GM12865 (cell line): Measurements from ENCODE around the gene SRRM2.

Source experiments
- DNase-seq: peaks from one replicate; pipeline ENCODE4 v3.0.0; 2010; ENCODE audit warnings: low read depth
- H3K4me3 ChIP-seq: 2 replicates; pipeline ENCODE4 v1.5.1; 2011; ENCODE audit warnings: mild to moderate bottlenecking, low read depth, low read length, control low read depth
- CTCF ChIP-seq: IDR thresholded peaks from 2 replicates; pipeline ENCODE4 v1.5.1; 2011; ENCODE audit warnings: low read length, control low read depth, low read depth, inconsistent platforms; ENCODE audit not compliant: insufficient read depth; ENCODE audit errors: missing control alignments

The SRRM2 gene

GRCh38 chr16:2811703-2812471 lies 59.4 kb downstream of the SRRM2 start:
- DNase-seq = no peak
- no peak overlapping the region for H3K4me3 ChIP-seq
- no peak for TF ChIP-seq CTCF

DNA sequence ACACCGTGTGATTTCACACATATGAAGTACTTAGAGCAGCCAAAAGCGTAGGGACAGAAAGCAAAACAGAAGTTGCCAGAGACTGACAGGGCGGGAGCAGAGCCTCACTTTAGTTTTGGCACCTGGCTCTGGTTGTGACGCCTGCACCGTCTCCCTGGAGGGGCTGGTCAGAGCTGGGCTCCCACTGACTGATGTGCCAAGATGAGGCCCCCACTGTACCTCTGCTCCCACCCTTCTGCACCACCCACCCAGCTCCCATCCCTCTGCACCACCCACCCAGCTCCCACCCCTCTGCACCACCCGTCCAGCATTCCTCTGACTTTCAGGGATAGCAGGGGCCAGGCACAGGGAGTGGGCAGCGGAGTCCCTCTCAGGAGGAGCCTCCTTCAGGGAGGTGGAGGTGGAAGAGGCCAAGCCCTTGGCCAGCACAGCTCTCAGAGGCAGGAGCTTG lies 61.4 kb downstream of the SRRM2 start:
- no peak overlapping the region for H3K4me3 ChIP-seq
- no peak for DNase-seq
- no peak for TF ChIP-seq CTCF

DNA sequence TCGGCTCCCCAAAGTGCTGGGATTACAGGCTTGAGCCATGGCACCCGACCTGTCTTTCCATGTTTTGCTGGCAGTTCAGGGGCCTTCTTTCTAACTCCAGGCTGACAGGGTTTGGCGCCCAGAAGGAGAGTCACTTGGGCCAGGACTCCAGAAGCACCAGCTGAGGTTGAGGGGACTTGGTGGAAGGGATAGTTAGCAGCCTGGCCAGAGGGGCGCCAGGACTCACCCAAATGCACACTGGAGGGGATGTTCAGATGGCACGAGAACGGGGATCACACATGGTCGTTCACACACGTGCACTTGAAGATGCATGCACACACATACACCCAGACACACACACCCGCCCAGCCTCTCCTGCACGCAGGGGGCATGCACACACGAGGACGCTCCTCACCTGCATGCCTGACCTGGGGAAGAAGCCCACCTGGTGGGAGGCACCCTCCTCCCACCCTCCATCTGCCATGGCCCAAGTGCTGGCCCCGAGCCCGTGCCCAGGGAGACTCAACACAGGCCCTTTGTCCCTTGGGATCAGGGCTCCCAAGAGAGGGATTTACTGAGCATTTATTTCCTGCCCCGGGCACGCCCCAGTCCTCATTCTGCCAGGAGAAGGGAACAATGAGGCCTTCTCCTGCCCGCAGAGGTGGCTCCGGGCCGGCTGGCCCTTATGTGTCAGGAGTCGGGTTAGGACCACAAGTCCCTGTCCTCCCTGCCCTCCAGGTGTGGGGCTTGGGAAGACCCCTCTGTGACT lies 62.3 kb downstream of the SRRM2 start:
- TF ChIP-seq CTCF = no peak
- no peak for DNase-seq
- no peak overlapping the region for H3K4me3 ChIP-seq

GRCh38 chr16:2815299-2815771 lies 62.9 kb downstream of the SRRM2 start:
- TF ChIP-seq CTCF = no peak
- no peak overlapping the region for H3K4me3 ChIP-seq
- DNase-seq = no peak

- TF ChIP-seq CTCF = peak; percentile 47
- DNase-seq = peak; percentile 62
- peak within 1 kb of the TSS; percentile 64 for H3K4me3 ChIP-seq
Observed at GRCh38 chr16:2816751-2817339, 64.4 kb downstream of the SRRM2 start, which contains the start of gene PRSS21. Gene PRSS21 (plus strand): TSS chr16:2817237. CDS start chr16:2817269, 32 bp downstream.

- no peak for TF ChIP-seq CTCF
- DNase-seq = peak; percentile 49
- peak overlapping the region; percentile 64 for H3K4me3 ChIP-seq
Observed at GRCh38 chr16:2817340-2818271, 65.2 kb downstream of the SRRM2 start.
